OCI-LY1 (cell line): Measurements from ENCODE around the gene OSBPL1A.

Source experiments
- CTCF ChIP-seq: fragments of 200-600 bp; sonication (generic), shearing (Covaris generic); IDR thresholded peaks from 2 replicates; pipeline ENCODE4 v1.5.1; 2017; ENCODE audit warnings: mild to moderate bottlenecking, antibody characterized with exemption, low read length, moderate library complexity, mixed read lengths
- EZH2 ChIP-seq: fragments of 200-600 bp; sonication (generic), shearing (Covaris generic); IDR thresholded peaks from 2 replicates; pipeline ENCODE4 v1.8.0; 2017; ENCODE audit warnings: borderline replicate concordance, mixed run types, mild to moderate bottlenecking, antibody characterized with exemption, low read length, moderate library complexity, mixed read lengths

GRCh38 chr18:24262087-24262486, 135.5 kb downstream of the OSBPL1A start:
- TF ChIP-seq CTCF (no peak), EZH2 (no peak)
